Neural progenitor cell (in vitro differentiated cells): ENCODE data around the gene TBCCD1.

Experiments used
- CTCF ChIP-seq: fragments of 200-600 bp; sonication (generic); IDR thresholded peaks from 2 replicates; pipeline ENCODE4 v1.5.1; 2017; ENCODE audit warnings: antibody characterized with exemption, mild to moderate bottlenecking
- EZH2 ChIP-seq: fragments of 200-600 bp; sonication (generic); IDR thresholded peaks from 2 replicates; pipeline ENCODE4 v1.6.1; 2017; ENCODE audit warnings: antibody characterized with exemption, mild to moderate bottlenecking, moderate library complexity
- EZH2phosphoT487 ChIP-seq: fragments of 200-600 bp; sonication (generic); IDR thresholded peaks from 2 replicates; pipeline ENCODE4 v1.6.1; 2017; ENCODE audit warnings: antibody characterized with exemption

- TF ChIP-seq CTCF (no peak), EZH2 (no peak), EZH2phosphoT487 (no peak)
These were observed 44.9 kb upstream of the TBCCD1 start for GRCh38 chr3:186612065-186612464.
